Thyroid gland (tissue), 4 donors: ENCODE measurements around the gene CASP6.

Source experiments
- POLR2A ChIP-seq, 2 donors: fragments of 450-650 bp; IDR thresholded peaks; one replicate each; pipeline ENCODE4 v1.6.1; 2017; ENCODE audit warnings: antibody characterized with exemption in 2 of 2, mild to moderate bottlenecking in 2 of 2, moderate library complexity in 1 of 2
- TF ChIP-seq, protein P1 (sequence below), 6 experiments: fragments of 200-600 bp in 3 of 6; fragments of 450-650 bp in 3 of 6; sonication (generic) in 3 of 6; IDR thresholded peaks; one replicate each; pipeline ENCODE4 v1.5.1; 2016 to 2019; ENCODE audit warnings: antibody characterized with exemption in 6 of 6, mild to moderate bottlenecking in 2 of 6, inconsistent platforms in 1 of 6, moderate library complexity in 1 of 6

- TF ChIP-seq POLR2A (IDR thresholded peaks at IDR 0.05) = no peak
- TF ChIP-seq, protein P1, sequence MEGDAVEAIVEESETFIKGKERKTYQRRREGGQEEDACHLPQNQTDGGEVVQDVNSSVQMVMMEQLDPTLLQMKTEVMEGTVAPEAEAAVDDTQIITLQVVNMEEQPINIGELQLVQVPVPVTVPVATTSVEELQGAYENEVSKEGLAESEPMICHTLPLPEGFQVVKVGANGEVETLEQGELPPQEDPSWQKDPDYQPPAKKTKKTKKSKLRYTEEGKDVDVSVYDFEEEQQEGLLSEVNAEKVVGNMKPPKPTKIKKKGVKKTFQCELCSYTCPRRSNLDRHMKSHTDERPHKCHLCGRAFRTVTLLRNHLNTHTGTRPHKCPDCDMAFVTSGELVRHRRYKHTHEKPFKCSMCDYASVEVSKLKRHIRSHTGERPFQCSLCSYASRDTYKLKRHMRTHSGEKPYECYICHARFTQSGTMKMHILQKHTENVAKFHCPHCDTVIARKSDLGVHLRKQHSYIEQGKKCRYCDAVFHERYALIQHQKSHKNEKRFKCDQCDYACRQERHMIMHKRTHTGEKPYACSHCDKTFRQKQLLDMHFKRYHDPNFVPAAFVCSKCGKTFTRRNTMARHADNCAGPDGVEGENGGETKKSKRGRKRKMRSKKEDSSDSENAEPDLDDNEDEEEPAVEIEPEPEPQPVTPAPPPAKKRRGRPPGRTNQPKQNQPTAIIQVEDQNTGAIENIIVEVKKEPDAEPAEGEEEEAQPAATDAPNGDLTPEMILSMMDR (IDR thresholded peaks at IDR 0.05) = no peak
Measured at GRCh38 chr4:109691411-109691920, 11.8 kb downstream of the CASP6 start.
